GM19372 (cell line): ENCODE measurements around the gene ADARB2.
"Not testable (repeated sequence)": the region's sequence is repeated elsewhere in the genome, so short reads cannot be mapped to it uniquely, and the experiment has no call there.

Source experiments
- ATAC-seq: cut with Tn5 transposase; IDR thresholded peaks from one replicate; pipeline ENCODE4 v1.9.1; 2021; ENCODE audit warnings: mild to moderate bottlenecking, low read depth, moderate library complexity; ENCODE audit not compliant: unreplicated experiment

Gene ADARB2

DNA sequence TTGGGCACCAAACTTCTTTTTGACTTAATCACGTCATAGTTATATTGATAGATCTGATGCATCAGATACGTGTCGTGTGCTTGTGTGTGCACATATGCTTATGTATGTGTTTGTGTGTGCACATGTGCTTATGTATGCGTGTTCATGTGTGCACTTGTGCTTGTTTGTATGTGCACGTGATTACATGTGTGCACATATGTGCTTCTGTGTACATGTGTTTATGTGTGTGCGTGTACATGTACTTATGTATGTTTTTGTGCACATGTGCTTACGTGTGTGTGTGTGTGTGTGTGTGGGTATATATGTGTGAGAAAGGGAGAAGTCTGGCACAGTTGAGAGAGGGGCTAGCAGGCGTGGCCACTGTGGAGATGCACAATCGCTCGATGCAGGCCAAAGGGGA, 507.8 kb downstream of the ADARB2 start:
- ATAC-seq, result no peak

DNA sequence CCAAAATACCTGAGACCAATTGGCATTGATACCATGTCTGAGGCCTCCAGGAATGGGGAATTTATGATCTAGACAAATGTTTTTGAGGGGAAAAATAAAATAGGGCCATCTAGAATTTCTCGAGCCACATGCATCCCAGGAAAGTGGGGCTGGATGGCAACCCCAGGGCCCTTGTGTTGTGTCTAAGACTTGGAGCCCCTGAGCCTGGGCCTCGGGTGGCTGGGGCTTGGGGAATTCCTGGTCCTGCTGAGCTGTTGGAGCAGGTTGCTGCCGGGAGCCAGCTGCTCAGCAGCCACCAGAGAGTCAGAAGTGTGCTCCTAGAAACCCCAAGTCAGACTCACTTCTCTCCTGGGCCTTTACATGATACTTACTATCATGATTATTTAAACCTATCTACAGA, 508.2 kb downstream of the ADARB2 start:
- ATAC-seq, result no peak

DNA sequence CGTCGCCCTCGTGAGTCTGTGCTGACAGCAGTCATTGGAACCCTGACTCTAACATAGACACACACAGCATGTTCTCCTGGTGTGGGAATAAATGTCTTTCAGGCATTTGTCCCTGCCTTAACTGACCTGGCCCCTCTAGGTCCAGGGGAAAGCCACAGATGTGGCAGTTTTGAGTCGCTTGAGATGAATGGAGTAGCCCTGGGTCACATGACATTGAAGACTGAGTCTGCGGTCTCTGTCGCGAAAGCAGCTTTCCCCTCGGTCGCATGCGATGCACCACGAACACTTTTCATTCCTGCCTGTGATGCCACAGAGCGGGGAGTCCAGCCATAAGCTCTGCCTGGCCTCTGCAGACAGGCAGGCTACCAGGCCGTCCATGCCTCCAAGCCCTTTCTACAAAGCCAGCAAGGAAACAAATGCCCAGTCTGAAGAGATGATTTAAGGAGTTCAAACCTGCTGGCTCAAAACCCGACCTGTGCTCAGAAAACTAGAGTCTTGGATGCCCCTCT, 508.8 kb downstream of the ADARB2 start:
- ATAC-seq, result no peak

DNA sequence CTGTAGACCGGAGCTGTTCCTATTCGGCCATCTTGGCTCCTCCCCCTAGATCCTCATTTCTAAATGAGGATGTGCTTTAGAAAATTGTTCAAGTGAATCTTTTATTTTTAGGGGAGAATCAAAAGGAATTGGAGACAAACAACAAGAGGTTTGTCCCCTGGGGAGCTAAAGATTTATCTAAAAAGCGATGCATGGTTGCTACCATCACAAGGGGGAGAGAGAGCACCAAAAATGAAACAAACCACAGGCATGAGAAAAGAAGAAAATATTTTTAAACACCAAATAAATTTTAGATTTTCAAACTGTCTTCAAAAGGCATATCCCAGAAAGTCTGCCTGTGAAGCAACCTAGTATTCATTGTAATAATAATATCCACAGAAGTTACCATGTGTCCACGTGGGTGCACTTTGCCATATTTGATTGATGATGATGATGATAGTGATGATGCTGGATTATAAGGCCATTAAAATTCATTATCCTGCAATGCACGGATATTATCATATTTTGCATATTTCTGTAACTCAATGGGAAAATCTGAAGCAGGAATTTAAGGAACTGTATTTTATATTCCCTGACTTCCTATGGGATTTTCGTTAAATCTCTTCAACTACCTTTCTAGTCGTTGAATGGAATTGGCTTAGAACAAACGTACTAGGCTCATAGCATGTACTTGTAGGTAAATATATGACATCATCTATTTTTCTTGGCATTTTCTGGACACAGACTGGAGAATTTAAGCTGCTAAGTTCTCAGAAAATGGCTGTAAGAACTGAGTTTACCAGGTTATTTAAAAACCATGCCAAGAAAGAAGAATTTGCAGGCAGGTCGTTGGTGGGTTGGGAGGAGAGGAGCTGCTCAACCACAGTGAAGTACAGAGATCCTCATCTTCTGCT, 509.6 kb downstream of the ADARB2 start:
- no peak for ATAC-seq

DNA sequence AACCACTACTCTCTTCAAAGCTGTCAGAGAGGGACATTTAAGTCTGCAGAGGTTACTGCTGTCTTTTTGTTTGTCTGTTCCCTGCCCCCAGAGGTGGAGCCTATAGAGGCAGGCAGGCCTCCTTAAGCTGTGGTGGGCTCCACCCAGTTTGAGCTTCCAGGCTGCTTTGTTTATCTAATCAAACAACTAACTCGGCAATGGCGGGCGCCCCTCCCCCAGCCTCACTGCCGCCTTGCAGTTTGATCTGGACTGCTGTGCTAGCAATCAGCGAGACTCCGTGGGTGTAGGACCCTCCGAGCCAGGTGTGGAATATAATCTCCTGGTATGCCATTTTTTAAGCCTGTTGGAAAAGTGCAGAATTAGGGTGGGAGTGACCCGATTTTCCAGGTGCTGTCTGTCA, 510.4 kb downstream of the ADARB2 start:
- ATAC-seq, result not testable (repeated sequence)

DNA sequence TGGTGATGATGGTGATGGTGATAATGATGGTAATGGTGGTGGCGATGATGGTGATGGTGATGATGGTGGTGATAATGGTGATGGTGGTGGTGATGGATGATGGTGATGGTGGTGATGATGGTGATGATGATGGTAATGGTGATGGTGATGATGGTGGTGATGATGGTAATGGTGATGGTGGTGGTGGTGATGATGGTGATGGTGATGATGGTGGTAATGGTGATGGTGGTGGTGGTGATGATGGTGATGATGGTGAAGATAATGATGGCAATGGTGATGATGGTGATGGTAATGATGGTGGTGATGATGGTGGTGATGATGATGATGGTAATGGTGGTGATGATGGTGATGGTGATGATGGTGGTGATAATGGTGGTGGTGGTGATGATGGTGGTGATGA, 517.5 kb downstream of the ADARB2 start:
- not testable (repeated sequence) for ATAC-seq

DNA sequence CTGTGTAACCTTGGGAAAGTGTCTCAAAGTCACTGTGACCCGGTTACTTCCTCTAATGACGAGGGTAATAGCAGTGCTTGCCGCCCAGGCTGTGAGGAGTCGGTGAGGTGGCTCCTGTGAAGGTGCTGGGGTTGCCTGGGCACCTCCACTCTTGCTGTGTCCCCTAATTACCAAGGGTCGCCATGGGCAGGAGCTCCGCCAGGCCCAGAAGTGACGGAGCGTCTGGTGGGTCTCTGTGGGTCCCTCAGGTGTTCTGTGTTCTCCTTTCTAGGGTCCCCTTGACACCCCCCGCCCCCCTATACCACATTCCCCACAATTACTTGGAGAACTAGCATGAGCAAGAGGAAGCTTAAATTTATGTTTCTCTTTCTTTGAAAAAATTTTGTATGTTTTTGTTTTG, 519.7 kb downstream of the ADARB2 start:
- no peak for ATAC-seq

DNA sequence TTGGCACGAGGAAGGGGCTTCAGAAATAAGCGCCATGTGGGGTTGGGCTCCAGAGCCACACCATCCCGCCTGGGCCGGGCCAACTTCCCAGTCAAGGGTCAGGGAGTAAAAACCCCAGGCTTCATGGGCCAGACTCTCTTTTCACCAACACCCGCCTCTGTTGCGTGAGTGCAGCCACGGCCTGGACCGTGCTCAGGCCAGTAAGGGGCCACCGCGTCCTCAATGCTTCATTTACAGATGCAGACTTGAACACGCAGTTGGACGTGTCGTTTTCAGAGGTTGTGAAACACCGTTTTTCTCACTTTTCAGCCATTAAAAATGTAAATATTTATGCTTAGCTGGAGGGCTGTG, 520.1 kb downstream of the ADARB2 start:
- ATAC-seq, result no peak

DNA sequence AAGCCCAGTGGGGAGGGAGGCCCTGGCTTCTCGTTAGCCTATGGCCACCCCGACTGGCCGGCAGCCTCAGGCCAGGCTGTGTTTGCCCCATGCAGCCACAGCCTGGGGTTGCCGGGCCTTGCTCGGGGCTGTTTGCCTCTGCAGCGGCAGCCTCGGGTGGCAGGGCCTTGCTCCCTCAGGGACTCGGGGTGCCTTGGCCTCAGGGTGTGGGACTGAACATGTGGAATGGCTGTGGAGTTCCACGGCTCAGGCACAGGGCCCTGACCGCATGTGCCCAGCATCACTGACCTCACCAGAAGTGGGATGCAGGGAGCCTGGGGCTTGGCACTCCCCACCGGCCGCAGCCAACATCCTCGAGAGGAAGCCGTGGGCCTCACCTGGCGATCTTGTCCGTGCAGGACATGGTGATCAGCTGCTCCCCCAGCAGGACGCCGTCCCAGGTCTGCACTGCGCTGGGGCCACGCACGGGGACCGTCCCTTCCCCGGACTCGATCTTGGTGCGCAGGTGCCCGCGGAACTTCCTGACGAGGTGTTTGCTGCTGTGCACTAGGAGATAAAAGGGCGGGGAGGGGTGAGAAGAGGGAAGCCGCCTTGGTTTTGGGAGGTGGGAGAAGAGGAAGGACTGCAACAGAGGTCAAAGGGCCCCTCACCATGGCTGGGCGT, 520.6 kb downstream of the ADARB2 start:
- no peak for ATAC-seq

DNA sequence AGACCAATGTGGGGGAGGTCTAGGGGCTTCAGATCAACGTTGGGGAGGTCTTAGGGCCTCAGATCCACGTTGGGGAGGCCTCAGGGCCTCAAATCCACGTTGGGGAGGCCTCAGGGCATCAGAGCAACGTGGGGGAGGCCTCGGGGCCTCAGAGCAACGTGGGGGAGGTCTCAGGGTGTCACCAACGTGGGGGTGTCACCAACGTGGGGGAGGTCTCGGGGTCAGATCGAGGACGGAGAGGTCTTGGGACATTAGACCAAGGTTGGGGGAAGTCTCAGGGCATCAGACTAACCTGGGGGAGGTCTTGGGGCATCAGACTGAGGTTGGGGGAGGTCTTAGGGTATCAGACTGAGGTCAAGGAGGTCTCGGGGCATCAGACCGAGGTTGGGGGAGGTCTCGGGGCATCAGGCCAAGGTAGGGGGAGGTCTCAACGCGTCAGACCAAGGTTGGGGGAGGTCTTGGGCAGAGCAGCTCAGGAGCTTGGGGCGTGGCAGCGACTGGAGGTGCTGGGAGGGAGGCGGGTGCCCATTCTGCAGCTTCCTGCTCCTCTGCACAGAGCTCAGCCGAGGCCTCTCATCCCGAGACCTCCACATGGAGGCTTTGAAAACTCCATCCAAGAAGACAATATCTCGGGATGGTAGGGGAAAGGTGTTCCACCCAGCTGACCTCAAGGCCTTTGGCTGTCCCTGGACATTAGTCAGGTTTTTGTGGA, 521.3 kb downstream of the ADARB2 start:
- ATAC-seq, result no peak

DNA sequence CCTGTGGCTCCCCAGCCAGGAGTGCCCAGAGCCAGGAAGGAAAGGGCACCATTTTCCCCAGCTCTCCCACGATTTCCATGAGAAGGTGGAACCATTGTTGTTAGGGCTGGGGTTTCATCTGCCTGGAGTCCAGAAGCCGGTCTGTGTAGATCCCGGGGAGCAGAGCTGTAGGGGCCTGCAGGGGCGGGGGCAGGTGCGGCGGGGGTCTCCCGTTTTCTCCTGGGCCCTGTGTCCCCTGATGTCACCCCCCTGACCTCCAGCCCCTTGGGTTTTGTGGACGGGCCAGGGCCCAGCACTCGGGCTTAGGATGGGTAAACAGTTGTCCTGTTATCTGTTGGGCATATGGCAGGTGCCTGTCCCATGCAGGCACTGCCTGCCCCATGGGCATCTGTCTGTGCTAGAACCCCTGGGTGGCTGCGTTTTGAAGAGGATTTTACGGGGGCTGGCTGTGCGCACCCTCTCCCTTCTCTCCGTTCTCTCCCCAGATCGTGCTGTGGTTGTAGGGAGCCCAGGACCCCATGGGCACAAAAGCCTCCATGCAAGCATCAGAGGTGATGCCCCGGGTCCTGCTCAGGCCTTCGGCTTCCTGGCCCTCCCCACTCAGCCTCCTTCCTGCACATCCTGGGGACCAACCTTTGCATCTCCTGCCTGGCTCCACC, 522.3 kb downstream of the ADARB2 start:
- no peak for ATAC-seq

DNA sequence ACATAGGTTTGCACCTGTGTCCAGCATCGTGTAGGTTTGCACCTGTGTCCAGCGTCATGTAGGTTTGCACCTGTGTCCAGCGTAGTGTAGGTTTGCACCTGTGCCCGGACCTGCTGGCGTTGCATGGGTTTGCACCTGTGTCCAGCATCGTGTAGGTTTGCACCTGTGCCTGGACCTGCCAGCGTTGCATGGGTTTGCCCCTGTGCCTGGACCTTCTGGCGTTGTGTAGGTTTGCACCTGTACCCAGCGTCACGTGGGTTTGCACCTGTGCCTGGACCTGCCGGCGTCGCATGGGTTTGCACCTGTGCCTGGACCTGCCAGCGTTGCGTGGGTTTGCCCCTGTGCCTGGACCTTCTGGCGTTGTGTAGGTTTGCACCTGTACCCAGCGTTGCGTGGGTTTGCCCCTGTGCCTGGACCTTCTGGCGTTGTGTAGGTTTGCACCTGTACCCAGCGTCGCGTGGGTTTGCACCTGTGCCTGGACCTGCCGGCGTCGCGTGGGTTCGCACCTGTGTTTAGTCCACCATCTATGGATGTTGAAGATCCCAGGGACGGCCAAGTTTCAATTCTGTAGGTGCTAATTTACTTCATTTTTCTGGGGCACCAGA, 523.2 kb downstream of the ADARB2 start:
- no peak for ATAC-seq

DNA sequence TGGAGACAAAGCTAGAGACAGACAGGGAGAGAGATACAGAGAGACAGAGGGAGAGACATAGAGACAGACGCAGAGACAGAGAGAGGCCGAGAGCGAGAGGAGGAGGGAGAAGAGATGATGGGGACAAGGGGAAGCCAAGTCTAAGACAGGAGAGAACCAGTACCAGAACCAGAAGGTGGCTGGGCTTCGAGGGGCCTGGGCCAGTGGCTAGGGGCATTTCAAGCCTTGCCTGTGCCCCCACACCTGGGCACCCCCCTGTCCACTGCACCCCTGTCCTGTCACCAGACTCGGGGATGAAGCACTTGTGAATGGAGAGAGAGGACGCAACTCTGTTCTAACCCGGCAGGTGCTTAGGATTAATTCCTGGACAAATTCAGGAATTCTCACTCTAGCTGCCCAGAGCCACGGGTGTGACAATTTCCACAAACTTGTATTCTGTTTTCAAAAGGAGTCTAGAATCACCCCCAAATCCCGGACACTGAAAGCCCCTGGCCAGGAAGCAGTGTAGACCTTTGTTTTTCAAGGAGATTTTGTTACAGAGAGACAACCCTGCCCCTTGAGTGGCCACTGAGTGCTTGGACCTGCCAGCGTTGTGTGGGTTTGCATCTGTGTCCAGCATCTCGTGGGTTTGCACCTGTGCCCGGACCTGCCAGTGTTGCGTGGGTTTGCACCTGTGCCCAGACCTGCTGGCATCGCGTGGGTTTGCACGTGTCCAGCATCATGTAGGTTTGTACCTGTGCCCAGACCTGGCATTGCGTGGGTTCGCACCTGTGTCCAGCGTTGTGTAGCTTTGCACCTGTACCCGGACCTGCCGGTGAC, 523.9 kb downstream of the ADARB2 start:
- ATAC-seq, result no peak

DNA sequence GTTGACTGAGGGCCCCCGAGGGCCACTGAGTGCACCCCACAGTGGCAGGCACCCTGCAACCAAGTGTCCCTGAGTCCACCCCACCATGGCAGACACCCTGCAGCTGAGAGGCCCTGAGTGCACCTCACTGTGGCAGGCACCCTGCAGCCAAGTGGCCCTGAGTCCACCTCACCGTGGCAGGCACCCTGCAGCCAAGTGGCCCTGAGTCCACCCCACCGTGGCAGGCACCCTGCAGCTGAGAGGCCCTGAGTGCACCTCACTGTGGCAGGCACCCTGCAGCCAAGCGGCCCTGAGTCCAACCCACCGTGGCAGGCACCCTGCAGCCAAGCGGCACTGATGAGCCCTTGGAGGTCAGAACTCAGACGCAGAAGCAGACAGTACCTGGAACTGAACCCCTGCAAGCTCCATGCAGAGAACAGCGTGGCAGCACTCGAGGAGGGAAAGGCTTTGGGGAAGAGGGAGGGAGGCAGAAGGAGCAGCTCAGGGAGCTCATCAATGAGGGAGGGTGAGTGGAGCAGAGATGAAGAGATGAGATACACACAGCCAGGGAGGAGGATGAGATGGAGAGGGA, 524.7 kb downstream of the ADARB2 start:
- ATAC-seq, result no peak

DNA sequence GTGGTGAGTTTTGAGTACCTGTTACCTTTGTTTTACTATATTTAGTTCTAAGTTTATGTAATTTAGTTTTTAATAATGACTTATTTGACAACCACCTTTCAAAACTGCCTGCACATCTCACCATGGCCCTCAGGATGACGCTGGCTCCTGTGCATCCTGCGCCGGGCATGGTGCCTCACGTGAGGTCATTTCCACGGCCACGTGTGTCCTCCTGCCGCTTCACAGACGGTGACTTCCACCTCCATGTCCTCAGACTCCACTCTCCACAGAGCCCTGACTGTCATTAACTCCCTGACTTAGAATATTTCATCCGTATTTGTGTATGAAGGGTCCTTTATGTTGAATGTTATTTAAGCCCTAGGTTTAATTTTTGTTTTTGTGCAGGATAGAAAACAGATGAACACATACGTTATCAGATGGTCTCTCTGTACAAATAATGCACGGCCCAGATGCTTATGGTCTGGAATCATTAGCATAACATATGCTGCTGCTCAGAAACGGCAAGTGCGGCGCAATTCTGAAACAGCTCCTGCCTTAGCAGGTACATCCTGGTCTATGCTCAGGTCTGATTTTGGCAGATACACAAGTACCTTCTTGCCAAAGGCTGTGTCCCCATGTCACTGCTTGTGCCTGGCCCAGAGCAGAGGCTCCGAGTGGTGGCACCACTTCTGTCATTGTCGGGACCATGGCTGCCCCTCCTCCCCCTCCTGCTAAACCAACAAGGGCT, 525.3 kb downstream of the ADARB2 start:
- no peak for ATAC-seq

DNA sequence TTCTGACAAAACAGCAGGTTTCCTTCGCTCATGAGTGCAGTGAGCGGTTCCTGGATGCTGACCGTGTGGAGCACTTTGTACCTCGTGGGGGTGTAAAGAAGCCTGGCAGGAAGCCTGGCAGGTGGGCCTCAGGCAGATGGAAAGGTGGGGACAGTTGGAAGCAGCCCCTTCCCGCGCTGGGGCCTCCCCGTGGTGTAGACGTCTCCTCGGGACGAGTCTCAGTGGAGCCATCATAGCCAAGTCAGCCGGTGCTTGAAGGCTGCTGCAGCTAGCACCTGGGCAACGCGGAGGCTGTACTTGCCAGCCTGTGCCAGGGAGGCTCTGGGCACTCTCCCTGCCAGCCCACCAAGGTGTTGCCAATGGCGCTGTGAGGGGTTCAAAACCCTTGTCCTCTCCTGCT, 526.7 kb downstream of the ADARB2 start:
- ATAC-seq, result no peak

DNA sequence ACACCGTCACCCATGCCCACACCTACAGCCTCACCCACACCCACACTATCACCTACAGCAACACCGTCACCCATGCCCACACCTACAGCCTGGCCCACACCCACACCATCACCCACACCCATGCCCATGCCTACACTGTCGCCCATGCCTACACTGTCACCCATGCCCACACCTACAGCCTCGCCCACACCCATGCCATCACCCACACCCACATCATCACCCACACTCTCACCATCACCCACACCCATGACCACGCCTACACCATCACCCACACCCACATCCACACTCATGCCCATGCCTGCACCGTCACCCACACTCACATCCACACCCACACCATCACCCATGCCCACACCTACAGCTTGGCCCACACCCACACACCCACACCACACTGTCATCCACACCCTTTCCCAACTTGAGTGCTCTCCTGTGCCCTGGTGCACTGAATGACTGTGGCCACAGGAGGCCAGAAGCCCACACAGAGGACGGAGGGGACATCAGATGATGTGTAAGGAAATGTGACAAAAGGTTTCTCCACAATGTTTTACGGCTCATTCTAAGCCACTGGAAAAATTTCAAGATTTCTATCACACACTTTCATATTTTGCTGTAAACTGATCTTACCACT, 527.9 kb downstream of the ADARB2 start:
- ATAC-seq, result no peak
